HUES48 (cell line): Measurements from ENCODE around the gene KCNJ12.
"Not testable (repeated sequence)": the region's sequence is repeated elsewhere in the genome, so short reads cannot be mapped to it uniquely, and the experiment has no call there.

Source experiments
- H3K27ac ChIP-seq: one replicate; pipeline ENCODE4 v1.7.0; 2013; ENCODE audit warnings: low read depth, low read length, inconsistent platforms
- H3K27me3 ChIP-seq: 2 replicates; pipeline ENCODE4 v1.6.1; 2013; ENCODE audit warnings: mild to moderate bottlenecking, low read length; ENCODE audit not compliant: control insufficient read depth, insufficient read depth
- H3K36me3 ChIP-seq: 2 replicates; pipeline ENCODE4 v1.6.1; 2013; ENCODE audit warnings: low read length; ENCODE audit not compliant: control insufficient read depth, insufficient read depth
- H3K4me1 ChIP-seq: 2 replicates; pipeline ENCODE4 v1.6.1; 2013; ENCODE audit warnings: mild to moderate bottlenecking, low read length; ENCODE audit not compliant: control insufficient read depth, insufficient read depth
- H3K4me3 ChIP-seq: 2 replicates; pipeline ENCODE4 v1.5.1; 2013; ENCODE audit warnings: mild to moderate bottlenecking, low read depth, low read length
- H3K9ac ChIP-seq: 2 replicates; pipeline ENCODE4 v1.6.1; 2013; ENCODE audit warnings: mild to moderate bottlenecking, low read depth, low read length, moderate library complexity
- H3K9me3 ChIP-seq: 2 replicates; pipeline ENCODE4 v1.6.1; 2013; ENCODE audit warnings: low read length; ENCODE audit not compliant: control insufficient read depth, insufficient read depth

Gene KCNJ12

DNA sequence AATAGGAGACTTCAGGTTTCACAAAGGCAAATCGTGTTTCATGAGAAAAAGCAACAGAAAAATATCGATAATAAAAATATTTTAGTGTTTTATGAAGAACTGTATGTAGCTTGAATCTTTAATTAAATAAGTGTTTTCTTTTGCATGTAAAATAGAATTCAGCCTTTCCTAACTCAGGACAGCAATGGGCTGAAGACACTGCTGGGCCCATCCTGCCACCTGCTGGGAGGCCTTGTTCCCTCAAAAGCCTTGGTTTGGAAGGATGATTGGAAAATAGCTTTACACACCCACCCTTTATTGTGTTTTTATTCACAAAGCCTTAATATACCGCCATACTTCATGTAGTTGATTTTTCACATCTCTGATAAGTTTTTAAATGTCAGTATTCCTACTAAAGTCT lies 73.7 kb downstream of the KCNJ12 start:
- peaks cover 28% of the 10 kb centered on the region for H3K27me3 ChIP-seq
- H3K27ac ChIP-seq, H3K4me1 ChIP-seq, H3K4me3 ChIP-seq, H3K9ac ChIP-seq, H3K36me3 ChIP-seq, H3K9me3 ChIP-seq: not testable (repeated sequence)

DNA sequence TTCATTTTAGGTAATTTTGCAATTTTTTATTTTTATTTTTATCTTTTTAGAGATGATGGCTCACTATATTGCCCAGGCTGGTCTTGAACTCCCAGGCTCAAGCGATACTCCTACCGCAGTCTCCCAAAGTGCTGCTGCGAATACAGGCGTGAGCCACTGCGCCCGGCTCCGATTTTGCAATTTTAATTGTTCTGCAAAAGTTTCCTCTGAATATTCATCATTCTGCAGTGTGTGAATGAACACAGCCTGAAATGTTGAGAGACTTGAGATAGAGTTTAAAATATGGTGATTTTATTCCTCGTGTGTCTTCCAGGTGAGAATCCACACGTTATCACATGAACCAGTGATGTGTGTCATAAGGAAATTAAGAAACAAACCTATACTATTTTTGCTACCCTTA lies 75.8 kb downstream of the KCNJ12 start:
- H3K9me3 ChIP-seq: no peaks in the 10 kb centered on the region
- no peaks in the 10 kb centered on the region for H3K4me1 ChIP-seq
- no peak overlapping the region for H3K27ac ChIP-seq
- no peak overlapping the region for H3K4me3 ChIP-seq
- H3K27me3 ChIP-seq: peaks cover 33% of the 10 kb centered on the region
- H3K36me3 ChIP-seq: no peaks in the 10 kb centered on the region
- no peak overlapping the region for H3K9ac ChIP-seq

DNA sequence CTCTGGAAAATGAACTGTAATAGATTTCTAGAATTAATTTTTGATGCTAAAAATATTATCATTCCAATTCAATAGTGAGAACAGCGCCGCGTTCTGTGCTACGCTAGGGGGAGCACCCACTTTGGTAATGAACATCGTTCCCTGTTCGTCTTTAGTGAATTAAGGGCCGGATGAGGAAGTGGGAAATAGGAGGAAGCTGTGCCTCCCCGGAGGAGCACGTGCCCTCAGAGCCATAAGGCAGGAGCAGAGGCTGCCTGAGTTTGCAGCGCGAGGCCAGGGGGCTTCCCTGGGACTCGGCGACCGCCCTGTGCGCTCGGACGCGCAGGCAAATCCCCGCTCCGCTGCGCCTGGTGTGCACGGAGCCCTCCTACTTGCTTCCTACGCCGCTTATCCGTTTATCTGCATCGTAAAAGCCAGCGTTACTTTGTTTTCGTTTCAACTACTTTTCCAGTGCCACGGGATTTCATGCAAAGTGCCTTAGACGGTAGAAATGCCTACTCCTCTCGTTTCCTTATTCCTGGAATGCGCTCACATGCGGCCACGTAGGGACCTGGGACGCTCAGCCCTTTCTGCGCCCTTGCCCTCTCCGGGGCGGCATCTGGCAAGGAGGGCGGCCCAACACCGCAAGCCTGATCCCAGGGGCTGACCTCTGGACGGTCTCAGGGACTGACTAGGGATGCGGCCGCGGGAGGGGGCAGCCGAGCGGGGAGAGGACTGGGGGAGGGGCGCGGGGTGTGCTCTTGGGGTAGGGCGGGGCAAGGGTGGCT lies 76.4 kb downstream of the KCNJ12 start:
- H3K9me3 ChIP-seq: no peaks in the 10 kb centered on the region
- H3K4me1 ChIP-seq: peaks cover 5% of the 10 kb centered on the region
- H3K27me3 ChIP-seq: peaks cover 36% of the 10 kb centered on the region
- no peak overlapping the region for H3K27ac ChIP-seq
- peak overlapping the region; percentile 39 for H3K4me3 ChIP-seq
- no peak overlapping the region for H3K9ac ChIP-seq
- no peaks in the 10 kb centered on the region for H3K36me3 ChIP-seq

DNA sequence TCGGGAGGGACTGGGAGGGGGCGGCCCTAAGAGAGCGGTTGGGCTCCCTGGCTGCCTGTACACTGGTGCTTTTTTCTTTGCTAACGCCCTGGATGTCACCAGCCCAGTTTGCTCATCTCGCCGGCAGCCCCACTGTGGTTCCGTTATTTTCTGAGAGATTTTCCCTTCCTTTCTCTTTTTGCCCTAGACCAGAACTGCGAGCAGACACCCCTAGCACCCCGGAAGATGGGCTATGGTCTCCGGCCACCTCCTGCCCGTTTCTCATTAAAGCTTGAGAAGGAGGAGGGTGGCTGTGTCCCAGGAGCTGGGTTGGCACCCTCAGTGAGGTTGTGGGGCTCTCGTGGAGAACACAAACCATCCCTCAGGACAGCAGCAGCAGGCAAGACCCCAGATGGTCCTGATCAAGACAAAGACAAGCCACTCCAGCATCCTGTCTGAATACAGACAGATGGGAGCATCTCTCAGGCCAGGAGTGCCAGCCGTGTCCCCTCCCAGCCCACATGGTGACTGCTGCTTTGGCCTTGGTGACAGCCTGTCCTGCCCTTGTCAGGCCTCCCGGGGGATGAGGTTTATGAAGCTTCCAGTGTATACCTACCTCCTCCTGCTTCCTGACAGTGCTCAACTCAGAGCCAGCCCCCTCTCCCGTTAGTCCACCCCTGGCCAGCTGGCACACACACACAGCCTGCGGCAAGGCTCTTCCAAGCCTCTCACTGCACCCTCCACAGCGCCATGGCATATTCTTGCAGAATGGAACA lies 77.2 kb downstream of the KCNJ12 start:
- peaks cover 36% of the 10 kb centered on the region for H3K27me3 ChIP-seq
- H3K4me1 ChIP-seq: peaks cover 6% of the 10 kb centered on the region
- no peaks in the 10 kb centered on the region for H3K9me3 ChIP-seq
- no peak overlapping the region for H3K9ac ChIP-seq
- no peak overlapping the region for H3K27ac ChIP-seq
- H3K4me3 ChIP-seq: no peak overlapping the region
- no peaks in the 10 kb centered on the region for H3K36me3 ChIP-seq

DNA sequence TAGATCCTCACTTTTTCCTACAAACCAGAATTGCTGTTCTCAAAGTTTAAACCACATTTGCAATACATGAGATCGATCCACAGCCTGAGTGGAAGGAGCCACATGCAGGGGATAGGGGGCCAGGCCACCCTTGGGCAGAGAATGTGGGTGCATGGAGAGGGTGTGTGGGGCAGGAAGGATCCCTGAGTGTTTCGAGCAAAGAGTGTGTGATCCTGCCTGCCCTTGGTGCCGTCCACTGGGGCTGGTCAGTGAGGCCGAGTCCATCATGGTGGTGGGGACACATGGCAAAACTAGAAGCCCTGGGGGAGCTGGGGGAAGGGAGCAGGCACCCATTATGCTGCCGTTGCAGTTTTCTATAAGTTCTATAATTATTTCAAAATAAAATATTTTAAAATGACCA lies 77.8 kb downstream of the KCNJ12 start:
- peaks cover 41% of the 10 kb centered on the region for H3K27me3 ChIP-seq
- not testable (repeated sequence) for H3K27ac ChIP-seq, H3K36me3 ChIP-seq, H3K4me1 ChIP-seq, H3K9me3 ChIP-seq, H3K9ac ChIP-seq, H3K4me3 ChIP-seq

DNA sequence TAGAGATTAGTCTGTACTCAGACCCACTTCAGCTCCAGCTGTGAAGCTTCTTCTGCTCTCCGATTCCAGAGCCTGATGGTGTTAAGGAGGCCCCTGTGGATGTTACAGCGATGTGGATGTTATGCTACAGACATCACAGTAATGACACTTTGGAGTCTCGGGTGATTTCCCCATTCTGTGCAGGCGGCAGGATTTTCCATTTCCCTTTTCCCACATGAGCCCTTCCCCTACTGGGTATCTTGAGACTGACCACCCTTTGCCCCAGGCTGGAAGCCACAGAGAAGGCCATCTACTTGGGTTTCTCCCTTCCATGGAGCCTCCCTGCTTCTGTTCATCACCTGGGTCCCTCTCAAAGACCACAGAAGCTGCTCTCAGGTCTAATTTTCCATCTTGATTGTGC lies 78.3 kb downstream of the KCNJ12 start:
- no peak overlapping the region for H3K9ac ChIP-seq
- H3K4me1 ChIP-seq: peaks cover 6% of the 10 kb centered on the region
- H3K36me3 ChIP-seq: no peaks in the 10 kb centered on the region
- H3K9me3 ChIP-seq: no peaks in the 10 kb centered on the region
- no peak overlapping the region for H3K4me3 ChIP-seq
- no peak overlapping the region for H3K27ac ChIP-seq
- H3K27me3 ChIP-seq: peaks cover 45% of the 10 kb centered on the region

DNA sequence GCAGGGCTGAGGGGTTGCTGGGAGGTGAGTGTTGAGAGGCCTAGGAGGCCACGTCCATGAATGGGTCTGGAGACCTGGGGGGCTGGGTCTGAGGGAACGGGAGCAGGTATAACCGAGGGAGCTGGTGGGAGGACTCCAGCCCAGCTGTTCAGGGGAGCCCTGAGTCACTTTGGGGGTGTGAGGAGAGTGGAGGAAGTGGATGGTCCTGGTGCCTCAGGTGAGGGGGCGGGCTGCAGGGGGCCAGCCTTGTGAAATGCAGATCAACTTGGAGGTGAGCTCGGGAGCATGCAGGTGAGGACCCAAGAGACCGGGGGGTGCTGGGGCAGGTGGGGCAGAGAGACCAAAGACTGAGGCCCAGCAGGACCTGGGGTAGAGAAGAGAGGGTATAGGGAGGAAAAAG lies 79.6 kb downstream of the KCNJ12 start:
- Histone ChIP-seq H3K9me3 (no peaks in the 10 kb centered on the region), H3K9ac (no peak overlapping the region), H3K4me3 (no peak overlapping the region), H3K27ac (no peak overlapping the region), H3K36me3 (no peaks in the 10 kb centered on the region), H3K4me1 (peaks cover 6% of the 10 kb centered on the region), H3K27me3 (peaks cover 48% of the 10 kb centered on the region)

DNA sequence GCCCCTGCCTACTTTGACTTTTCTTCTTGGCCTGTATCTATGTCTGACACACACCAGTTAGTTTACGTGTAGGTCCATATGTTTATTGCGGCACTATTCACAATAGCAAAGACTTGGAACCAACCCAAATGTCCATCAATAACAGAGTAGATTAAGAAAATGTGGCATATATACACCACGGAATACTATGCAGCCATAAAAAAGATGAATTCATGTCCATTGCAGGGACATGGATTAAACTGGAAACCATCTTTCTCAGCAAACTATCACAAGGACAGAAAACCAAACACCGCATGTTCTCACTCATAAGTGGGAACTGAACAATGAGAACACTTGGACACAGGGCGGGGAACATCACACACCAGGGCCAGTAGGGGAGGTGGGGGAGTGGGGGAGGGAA lies 80.3 kb downstream of the KCNJ12 start:
- not testable (repeated sequence) for H3K4me1 ChIP-seq, H3K4me3 ChIP-seq, H3K36me3 ChIP-seq, H3K9ac ChIP-seq, H3K9me3 ChIP-seq, H3K27ac ChIP-seq
- H3K27me3 ChIP-seq: peaks cover 48% of the 10 kb centered on the region

DNA sequence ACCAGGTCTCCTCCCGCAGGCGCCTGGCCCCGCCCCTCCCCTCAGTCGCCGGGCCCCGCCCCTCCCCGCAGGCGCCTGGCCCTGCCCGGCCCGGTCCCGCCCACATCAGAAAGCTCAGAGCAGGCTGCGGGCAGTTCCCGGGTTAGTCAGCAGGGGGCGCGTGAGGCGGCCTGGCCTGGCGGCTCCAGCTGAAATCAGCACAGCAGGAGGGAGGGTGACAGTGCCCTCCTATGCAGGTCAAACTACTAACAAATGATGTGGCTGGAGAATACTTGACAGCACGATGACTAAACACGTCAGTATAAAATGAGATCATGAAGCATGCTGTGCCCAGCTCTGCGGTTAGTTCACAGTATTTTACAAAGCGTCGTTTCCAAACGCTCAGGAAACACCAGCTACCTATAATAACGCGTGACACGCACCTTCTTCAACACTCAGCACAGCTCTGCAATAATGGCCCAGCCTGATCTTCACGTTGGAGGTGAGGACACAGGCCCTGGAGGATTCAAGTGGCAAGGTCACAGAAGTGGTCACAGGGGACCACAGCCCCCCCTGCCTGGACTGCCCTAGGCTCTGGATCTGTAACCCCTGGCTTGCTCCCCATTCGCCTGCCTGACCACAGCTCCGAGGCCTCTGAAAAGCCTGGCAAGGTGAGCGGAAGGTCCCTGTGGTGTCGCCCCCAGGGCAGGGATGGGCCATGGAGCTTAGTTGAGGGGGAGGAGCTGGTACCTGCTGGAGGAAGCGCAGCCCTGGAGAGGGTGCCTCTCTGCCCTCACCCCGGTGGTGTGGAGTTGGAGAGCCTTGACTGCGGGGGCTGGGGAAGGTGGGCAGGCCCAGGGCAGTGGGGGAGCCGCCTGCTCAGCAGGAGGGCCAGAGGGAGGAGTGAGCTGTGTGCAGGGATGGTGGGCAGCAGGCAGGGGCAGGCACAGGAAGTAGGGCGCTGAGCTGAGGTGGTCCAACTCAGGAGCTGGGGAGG lies 81.2 kb downstream of the KCNJ12 start:
- H3K27ac ChIP-seq: no peak overlapping the region
- H3K9me3 ChIP-seq: no peaks in the 10 kb centered on the region
- peaks cover 6% of the 10 kb centered on the region for H3K4me1 ChIP-seq
- no peak overlapping the region for H3K9ac ChIP-seq
- H3K36me3 ChIP-seq: no peaks in the 10 kb centered on the region
- peaks cover 48% of the 10 kb centered on the region for H3K27me3 ChIP-seq
- peak overlapping the region; percentile 15 for H3K4me3 ChIP-seq

DNA sequence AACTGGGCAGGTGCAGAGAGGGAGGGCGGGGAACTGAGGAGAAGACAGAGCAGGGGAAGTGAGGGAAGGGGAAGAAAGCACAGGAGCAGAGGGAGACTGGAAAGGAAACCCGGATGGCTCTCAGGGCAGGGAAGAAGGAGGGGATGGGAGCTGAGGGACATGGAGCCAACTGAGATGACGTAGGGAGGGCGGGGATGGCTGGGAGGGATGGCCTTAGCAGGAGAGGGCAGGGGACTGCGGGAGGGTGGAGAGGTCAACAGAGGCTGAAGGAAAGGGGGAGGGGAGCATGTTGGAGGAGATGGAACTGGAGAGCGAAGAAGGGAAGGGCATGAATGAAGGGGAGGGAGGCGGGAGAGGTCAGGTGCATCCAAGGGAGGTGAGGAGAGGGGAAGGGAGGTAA lies 81.9 kb downstream of the KCNJ12 start:
- no peak overlapping the region for H3K9ac ChIP-seq
- H3K27me3 ChIP-seq: peaks cover 47% of the 10 kb centered on the region
- no peaks in the 10 kb centered on the region for H3K9me3 ChIP-seq
- no peaks in the 10 kb centered on the region for H3K36me3 ChIP-seq
- H3K27ac ChIP-seq: no peak overlapping the region
- peak overlapping the region; percentile 15; the same call in 1 of the 2 replicates for H3K4me3 ChIP-seq
- H3K4me1 ChIP-seq: peaks cover 6% of the 10 kb centered on the region
